ENCODE data around the gene ZNF611.
"Not testable (repeated sequence)": the region's sequence is repeated elsewhere in the genome, so short reads cannot be mapped to it uniquely, and the experiment has no call there.

Gene ZNF611

DNA sequence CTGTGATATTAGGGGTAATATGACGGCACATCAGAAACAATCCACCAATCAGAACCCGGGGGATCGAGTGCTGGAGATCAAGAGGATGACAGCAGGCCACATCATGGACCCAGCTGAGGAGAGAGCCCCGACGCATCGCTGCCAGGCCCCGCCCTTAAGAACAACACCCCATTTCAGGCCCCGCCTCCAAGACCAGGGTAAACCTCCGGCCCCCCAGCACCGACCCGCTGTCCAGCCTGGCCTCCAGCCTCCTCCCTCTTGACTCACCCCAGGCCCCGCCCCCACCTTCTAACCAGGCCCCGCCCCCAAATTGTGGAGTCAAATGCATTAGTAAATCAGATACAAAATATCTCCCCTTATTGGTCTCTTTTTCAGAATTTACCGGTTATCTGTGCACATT is 4.7 kb upstream of the ZNF611 start:
- no peak for TF ChIP-seq TAF1 (IDR thresholded peaks at IDR 0.05; ENCODE audit: low read depth, low read length)
- TF ChIP-seq POU2F2 (IDR thresholded peaks at IDR 0.05; ENCODE audit: low read depth, low read length), result no peak
- no peak for TF ChIP-seq PAX5 (IDR thresholded peaks at IDR 0.05; ENCODE audit: insufficient read depth, low read length, severe bottlenecking)
- TF ChIP-seq POLR2A (IDR thresholded peaks at IDR 0.05; ENCODE audit: low read depth, low read length), result no peak
- no peak for TF ChIP-seq POLR2AphosphoS5 (IDR thresholded peaks at IDR 0.05; ENCODE audit: low read depth, low read length)
- DNase-seq (ENCODE audit: insufficient read length, low spot score) (no peak), FAIRE-seq (no peak)

DNA sequence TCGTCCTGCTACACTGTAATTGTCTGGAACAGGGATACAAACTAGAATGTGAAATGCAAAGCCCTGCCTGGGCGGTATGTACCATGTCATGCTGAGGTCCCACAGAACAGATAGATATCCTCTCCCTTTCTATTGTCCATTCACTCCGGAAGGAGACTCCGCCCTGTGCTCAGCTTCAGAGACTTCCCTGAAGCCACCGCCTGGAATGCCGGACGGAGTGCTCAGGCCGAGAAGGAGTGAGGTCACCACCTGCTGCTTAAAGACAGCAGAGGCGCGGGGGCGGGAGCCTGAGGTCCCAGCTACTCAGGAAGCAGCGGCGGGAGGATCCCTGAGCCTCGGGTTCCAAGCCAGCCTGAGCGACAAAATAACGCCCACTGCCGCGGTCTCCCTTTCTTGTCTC is 890 bp upstream of the ZNF611 start:
- DNase-seq (ENCODE audit: insufficient read length, low spot score) (no peak), FAIRE-seq (no peak)
- TF ChIP-seq TAF1 (IDR thresholded peaks at IDR 0.05; ENCODE audit: low read depth, low read length) (no peak), PAX5 (IDR thresholded peaks at IDR 0.05; ENCODE audit: insufficient read depth, low read length, severe bottlenecking) (no peak), POLR2A (IDR thresholded peaks at IDR 0.05; ENCODE audit: low read depth, low read length) (no peak)

DNA sequence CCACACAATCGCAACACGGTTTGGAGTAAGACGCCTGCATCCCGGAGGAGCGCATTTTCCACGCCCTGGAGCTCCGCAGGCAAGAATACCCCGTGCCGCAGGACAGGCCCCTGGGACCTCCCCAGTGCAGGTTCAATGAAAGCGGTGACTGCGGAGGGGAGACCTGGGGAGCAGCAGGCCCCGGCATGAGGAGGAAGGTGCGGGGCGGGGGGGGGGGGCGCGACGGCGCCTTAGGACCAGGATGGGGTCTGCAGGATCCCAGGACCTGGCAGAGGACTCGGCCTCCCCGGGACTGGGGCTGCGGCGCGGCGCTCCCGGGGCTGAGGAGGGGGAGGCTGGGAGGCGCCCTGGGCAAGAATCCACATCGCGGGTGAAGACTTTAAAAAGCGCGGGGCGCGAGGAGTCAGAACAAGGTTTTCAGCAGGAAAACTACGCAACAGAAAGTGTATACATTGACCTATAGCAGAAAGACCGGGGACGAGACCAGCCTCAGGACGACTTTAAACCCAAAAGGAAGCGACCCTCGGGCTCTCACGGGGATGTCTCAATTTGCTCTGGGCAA is 432 bp downstream of the ZNF611 start:
- no peak for TF ChIP-seq POU2F2 (IDR thresholded peaks at IDR 0.05; ENCODE audit: low read depth, low read length)
- TF ChIP-seq SPI1 (IDR thresholded peaks at IDR 0.05; ENCODE audit: low read depth, low read length), result no peak
- no peak for TF ChIP-seq TAF1 (IDR thresholded peaks at IDR 0.05; ENCODE audit: low read depth, low read length)
- TF ChIP-seq POLR2A (IDR thresholded peaks at IDR 0.05; ENCODE audit: low read depth, low read length), result no peak
- TF ChIP-seq PAX5 (IDR thresholded peaks at IDR 0.05; ENCODE audit: insufficient read depth, low read length, severe bottlenecking), result no peak
- no peak for TF ChIP-seq POLR2AphosphoS5 (IDR thresholded peaks at IDR 0.05; ENCODE audit: low read depth, low read length)
- no peak for FAIRE-seq
- DNase-seq (ENCODE audit: insufficient read length, low spot score), result no peak

DNA sequence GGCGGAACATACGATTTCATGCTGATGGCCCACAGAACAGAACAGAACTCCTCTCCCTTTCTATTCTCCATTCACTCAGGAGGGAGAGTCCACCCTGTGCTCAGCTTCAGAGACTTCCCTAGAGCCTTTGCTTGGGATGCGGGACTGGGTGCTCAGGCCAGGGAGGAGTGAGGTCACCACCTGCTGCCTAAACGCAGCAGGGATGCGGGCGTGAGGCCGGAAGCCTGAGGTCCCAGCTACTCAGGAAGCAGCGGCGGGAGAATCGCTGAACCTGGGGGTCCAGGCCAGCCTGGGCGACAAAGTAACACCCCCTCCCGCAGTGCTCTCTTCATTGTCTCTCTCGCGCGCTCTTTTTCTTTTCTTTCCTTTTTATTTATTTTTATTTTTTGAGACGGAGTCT is 8.8 kb downstream of the ZNF611 start:
- DNase-seq (ENCODE audit: insufficient read length, low spot score); FAIRE-seq: not testable (repeated sequence)

DNA sequence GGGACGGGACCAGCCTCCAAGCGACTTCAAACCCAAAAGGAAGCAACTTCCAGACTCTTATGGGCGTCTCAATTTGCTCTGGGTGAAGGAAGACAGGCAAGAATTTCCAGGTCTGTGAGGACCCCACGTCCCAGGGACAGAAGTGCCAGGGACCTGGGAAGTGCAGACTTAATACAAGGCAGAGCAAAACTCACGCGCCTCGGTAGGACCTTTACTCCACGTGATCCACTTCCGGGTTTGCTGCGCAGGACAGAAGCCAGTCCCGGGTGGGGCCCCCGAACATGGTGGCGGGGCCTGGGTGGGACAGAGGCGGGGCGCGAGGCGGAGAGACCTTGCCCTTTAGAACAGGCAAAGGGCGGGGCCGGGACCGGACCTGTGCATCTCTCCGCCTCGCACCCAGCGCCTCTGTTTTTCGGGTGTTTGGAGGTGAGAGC is 9.3 kb downstream of the ZNF611 start:
- TF ChIP-seq TAF1 (IDR thresholded peaks at IDR 0.05; ENCODE audit: low read depth, low read length) (no peak), POU2F2 (IDR thresholded peaks at IDR 0.05; ENCODE audit: low read depth, low read length) (no peak), POLR2AphosphoS5 (IDR thresholded peaks at IDR 0.05; ENCODE audit: low read depth, low read length) (no peak), POLR2A (IDR thresholded peaks at IDR 0.05; ENCODE audit: low read depth, low read length) (no peak), SPI1 (IDR thresholded peaks at IDR 0.05; ENCODE audit: low read depth, low read length) (no peak)
- FAIRE-seq (no peak), DNase-seq (ENCODE audit: insufficient read length, low spot score) (no peak)

DNA sequence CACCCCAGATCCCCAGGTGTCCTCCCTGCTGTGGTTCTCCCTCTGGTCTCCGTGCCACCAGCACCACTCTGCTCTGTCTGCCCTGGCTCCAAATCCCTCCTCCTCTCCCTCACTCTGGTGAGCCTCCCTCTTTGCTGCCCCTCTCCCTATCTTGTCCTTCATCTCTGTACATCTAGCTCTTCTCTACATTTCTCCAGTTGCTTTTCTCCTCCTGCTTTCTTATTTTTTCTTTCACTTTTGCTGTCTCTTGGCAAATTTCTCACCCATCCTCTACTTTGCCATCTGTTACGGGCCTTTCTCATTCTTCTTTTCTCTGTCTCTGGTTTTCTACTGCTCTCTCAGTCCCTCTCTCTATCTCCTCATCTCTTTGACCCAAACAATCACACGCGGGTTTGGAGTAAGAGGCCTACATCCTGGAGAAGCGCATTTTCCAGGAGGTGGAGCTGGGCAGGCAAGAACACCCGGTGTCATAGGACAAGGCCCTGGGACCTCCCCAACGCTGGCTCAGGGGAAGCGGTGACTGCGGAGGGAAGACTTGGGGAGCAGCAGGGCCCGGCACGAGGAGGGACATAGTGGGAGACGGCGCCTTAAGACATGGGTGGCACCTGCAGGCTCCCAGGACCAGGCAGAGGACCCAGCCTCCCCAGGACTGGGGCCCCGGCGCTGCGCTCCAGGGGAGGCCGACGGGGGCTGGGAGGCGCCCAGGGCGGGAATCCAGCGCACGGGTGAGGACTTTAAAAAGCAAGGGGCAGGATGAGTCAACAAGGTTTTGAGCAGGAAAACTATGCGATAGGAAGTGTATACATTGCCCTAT is 9.9 kb downstream of the ZNF611 start:
- DNase-seq (ENCODE audit: insufficient read length, low spot score), result no peak
- FAIRE-seq, result no peak

DNA sequence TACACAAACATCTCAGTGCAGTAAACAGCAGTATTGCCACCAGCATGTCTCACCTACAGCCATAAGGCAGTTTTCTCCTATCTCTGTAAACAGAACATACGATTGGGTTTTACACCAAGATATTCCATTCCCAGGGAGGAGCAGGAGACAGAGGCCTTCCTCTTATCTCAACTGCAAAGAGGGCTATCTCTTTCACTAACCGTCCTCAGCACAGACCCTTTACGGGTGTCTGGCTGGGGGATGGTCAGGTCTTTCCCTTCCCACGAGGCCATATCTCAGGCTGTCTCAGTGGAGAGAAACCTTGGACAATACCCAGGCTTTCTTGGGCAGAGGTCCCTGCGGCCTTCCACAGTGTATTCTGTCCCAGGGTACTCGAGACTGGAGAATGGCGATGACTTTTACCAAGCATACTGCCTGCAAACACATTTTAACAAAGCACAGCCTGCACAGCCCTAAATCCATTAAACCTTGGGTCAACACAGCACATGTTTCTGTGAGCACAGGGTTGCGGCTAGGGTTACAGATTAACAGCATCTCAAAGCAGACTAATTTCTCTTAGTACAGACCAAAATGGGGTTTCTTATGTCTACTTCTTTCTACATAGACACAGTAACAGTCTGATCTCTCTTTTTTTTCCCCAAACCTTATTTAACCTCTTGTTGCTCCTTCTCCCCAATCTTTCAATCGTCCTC is 10.8 kb downstream of the ZNF611 start:
- not testable (repeated sequence) for FAIRE-seq; DNase-seq (ENCODE audit: insufficient read length, low spot score)

More for the DNA sequence above, 9.9 kb downstream of the ZNF611 start:
- no peak for TF ChIP-seq PAX5 (IDR thresholded peaks at IDR 0.05; ENCODE audit: insufficient read depth, low read length, severe bottlenecking)

DNA sequence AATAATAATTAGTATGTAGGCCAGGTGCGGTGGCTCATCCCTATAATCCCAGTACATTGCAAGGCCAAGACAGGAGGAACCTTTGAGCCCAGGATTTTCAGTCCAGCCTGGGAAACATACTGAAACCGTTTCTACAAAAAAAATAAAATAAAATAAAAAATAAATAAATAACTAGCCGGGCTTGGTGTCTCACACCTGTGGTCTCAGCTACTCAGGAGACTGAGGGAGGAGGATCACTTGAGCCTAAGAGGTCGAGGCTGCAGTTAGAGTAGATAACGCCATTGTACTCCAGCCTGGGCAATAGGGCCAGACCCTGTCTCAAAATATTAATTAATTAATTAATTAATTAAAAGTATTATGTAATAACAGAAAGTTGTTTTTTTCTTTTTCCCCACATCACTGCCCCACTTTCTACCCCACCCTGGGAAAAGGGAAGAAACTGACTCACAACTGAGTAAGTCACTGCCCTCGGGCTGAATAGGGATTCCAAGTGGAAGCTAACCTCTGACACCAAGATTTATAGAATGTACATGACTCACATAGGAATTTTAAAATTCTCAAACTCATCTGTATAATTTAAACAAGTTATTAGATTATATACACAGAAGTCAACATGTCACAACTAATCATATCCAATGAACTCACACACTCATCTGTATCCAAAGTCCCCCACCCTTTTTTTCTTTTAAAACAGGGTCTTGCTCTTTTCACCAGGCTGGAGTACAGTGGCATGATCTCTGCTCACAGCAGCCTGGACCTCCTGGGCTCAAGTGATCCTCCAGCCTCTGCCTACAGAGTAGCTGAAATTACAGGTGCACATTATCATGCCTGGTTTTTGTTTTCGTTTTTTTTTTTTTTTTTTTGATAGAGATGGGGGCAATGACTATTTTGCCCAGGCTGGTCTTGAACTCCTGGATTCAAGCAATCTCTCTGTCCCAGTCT is 12.5 kb downstream of the ZNF611 start:
- DNase-seq (ENCODE audit: insufficient read length, low spot score) (no peak), FAIRE-seq (no peak)
- no peak for TF ChIP-seq SPI1 (IDR thresholded peaks at IDR 0.05; ENCODE audit: low read depth, low read length)
- TF ChIP-seq POLR2AphosphoS5 (IDR thresholded peaks at IDR 0.05; ENCODE audit: low read depth, low read length), result no peak
- TF ChIP-seq TAF1 (IDR thresholded peaks at IDR 0.05; ENCODE audit: low read depth, low read length), result no peak
- TF ChIP-seq POLR2A (IDR thresholded peaks at IDR 0.05; ENCODE audit: low read depth, low read length), result no peak
- TF ChIP-seq POU2F2 (IDR thresholded peaks at IDR 0.05; ENCODE audit: low read depth, low read length), result no peak
- TF ChIP-seq PAX5 (IDR thresholded peaks at IDR 0.05; ENCODE audit: insufficient read depth, low read length, severe bottlenecking), result no peak

DNA sequence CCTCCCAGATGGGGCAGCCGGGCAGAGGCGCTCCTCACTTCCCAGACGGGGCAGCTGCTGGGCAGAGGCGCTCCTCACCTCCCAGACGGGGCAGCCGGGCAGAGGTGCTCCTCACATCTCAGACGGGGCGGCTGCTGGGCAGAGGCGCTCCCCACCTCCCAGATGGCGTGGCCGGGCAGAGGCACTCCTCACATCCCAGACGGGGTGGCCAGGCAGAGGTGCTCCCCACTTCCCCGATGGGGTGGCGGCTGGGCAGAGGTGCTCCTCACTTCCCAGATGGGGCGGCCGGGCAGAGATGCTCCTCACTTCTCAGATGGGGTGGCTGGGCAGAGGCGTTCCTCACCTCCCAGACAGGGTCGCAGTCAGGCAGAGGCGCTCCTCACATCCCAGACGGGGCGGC is 14.3 kb downstream of the ZNF611 start:
- DNase-seq (ENCODE audit: insufficient read length, low spot score); FAIRE-seq: not testable (repeated sequence)

DNA sequence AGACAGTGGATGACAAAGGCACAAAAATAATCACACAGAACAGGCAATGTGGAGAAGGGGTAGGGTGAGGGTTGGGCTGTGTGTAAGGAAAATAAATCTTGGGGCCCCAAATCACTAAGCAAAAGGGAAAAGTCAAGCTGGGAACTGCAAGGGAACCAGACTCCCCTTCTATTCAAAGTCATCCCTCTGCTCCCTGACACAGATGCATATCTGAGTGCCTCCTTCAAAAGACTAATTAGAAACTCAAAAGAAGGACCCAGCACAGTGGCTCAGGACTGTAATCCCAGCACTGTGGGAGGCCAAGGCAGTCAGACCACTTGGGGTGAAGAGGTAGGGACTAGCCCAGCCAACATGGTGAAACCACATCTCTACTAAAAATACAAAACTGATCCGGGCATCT is 18.3 kb downstream of the ZNF611 start:
- no peak for TF ChIP-seq TAF1 (IDR thresholded peaks at IDR 0.05; ENCODE audit: low read depth, low read length)
- TF ChIP-seq SPI1 (IDR thresholded peaks at IDR 0.05; ENCODE audit: low read depth, low read length), result no peak
- TF ChIP-seq POU2F2 (IDR thresholded peaks at IDR 0.05; ENCODE audit: low read depth, low read length), result no peak
- no peak for TF ChIP-seq POLR2A (IDR thresholded peaks at IDR 0.05; ENCODE audit: low read depth, low read length)
- TF ChIP-seq PAX5 (IDR thresholded peaks at IDR 0.05; ENCODE audit: insufficient read depth, low read length, severe bottlenecking), result no peak
- no peak for TF ChIP-seq POLR2AphosphoS5 (IDR thresholded peaks at IDR 0.05; ENCODE audit: low read depth, low read length)
- FAIRE-seq (no peak), DNase-seq (ENCODE audit: insufficient read length, low spot score) (no peak)

DNA sequence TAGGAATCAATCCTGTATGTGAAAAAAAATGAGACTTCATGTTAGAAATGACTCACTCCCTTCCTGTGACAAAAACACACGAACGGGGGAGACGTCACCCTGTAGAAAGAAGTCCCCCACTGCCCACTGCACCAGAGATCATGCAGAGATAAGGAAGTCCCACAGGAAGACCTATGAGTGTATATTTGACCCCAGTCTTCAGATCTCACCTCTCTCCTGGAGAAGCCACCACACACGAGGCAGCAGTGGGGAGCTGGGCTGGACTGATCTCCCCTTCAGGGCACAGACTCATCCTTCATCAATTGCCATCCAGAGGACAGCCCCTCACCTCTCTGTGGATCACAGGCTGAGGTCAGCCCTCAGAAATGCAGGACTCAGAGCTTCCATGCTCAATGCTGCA is 18.9 kb downstream of the ZNF611 start:
- DNase-seq (ENCODE audit: insufficient read length, low spot score); FAIRE-seq: not testable (repeated sequence)

DNA sequence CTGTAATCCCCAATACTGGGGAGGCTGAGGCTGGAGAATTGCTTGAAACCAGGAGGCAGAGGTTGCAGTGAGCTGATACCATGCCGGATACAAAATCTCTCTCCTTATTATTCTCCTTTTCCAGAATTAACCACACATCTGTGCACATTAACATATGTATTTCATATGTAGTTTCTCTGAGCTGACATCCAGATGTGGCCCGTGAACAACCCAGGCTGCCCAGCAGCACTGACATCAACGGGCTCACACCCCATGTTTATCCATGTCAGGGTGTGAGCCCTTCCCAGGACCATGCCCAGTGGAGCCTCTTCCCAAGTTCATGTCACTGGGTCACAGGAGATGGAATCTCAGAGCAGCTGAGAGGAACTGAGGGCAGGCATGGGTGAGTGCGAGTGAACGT is 19.5 kb downstream of the ZNF611 start:
- not testable (repeated sequence) for FAIRE-seq; DNase-seq (ENCODE audit: insufficient read length, low spot score)

DNA sequence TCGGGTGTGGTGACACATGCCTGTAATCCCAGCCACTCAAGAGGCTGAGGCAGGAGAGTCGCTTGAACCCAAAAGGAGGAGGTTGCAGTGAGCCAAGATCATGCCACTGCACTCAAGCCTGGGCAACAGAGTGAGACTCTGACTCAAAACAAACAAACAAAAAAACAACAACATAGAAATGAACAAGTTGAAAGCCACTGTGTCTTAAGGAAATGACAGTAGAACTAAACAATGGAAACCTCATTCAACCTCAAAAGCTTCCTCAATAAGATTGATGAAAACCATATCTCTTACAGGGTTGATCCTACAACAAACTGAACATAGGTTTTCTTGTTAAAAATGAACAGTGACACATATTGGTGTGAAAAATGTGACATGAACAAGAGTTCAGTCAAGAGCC is 21.8 kb downstream of the ZNF611 start:
- FAIRE-seq, result not testable (repeated sequence)

DNA sequence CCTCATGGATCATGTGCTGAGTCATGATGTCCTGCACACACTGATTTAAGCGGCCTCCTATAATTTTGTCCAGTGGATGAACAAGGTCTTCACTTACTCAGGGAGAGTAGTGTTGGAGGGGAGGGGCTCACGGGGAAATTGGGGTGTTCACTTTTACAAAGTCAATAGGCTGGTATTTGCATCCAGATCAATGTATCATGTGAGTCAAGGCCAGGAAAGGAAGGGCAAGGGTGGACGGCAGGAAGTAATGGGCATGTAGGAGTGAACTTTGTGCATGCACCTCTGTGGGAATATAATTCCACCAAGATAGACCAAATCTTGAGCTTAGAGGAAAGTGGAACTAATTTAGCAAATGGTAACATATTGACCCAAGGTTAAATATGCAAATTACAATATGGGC is 23.2 kb downstream of the ZNF611 start:
- FAIRE-seq; DNase-seq (ENCODE audit: insufficient read length, low spot score): not testable (repeated sequence)

More for the DNA sequence above, 21.8 kb downstream of the ZNF611 start:
- not testable (repeated sequence) for DNase-seq (ENCODE audit: insufficient read length, low spot score)

All from GM12891 (cell line).